Measurements from ENCODE around the gene PABPC1L.

The PABPC1L gene

GRCh38 chr20:44918761-44919160, 8.9 kb downstream of the PABPC1L start:
- Histone ChIP-seq H3K4me1 (ENCODE audit: low read length) (no peaks in the 10 kb centered on the region), H3K36me3 (replicated peaks; ENCODE audit: insufficient read depth, low read length) (no peaks in the 10 kb centered on the region), H3K4me2 (ENCODE audit: low read depth, low read length) (no peak overlapping the region), H3F3A (ENCODE audit: insufficient read depth, low read length) (no peaks in the 10 kb centered on the region), H3K79me2 (ENCODE audit: low read length) (no peaks in the 10 kb centered on the region), H4K20me1 (ENCODE audit: insufficient read depth, low read length) (no peaks in the 10 kb centered on the region), H2AFZ (ENCODE audit: low read length) (no peak overlapping the region), H3K9ac (ENCODE audit: low read length) (no peak overlapping the region), H3K9me3 (replicated peaks; ENCODE audit: insufficient read depth, low read length) (no peaks in the 10 kb centered on the region), H3K9me2 (replicated peaks; ENCODE audit: insufficient read depth, low read length) (no peaks in the 10 kb centered on the region), H3K4me3 (ENCODE audit: low read length) (no peak overlapping the region), H3K27me3 (replicated peaks; ENCODE audit: insufficient read depth, low read length) (no peaks in the 10 kb centered on the region), H3K27ac (ENCODE audit: low read length) (no peak overlapping the region)
- TF ChIP-seq EZH2phosphoT487 (IDR thresholded peaks at IDR 0.05; ENCODE audit: low read length): no peak
- TF ChIP-seq CTCF (IDR thresholded peaks at IDR 0.05; ENCODE audit: low read length): no peak
- TF ChIP-seq EZH2 (optimal IDR thresholded peaks at IDR 0.05; ENCODE audit: low read depth, low read length): no peak
- DNase-seq: no peak

- Histone ChIP-seq H3K9me2 (replicated peaks; ENCODE audit: insufficient read depth, low read length) (no peaks in the 10 kb centered on the region), H3K9ac (ENCODE audit: low read length) (no peak overlapping the region), H4K20me1 (ENCODE audit: insufficient read depth, low read length) (no peaks in the 10 kb centered on the region), H3K27me3 (replicated peaks; ENCODE audit: insufficient read depth, low read length) (no peaks in the 10 kb centered on the region), H3K79me2 (ENCODE audit: low read length) (no peaks in the 10 kb centered on the region), H2AFZ (ENCODE audit: low read length) (no peak overlapping the region), H3K4me1 (ENCODE audit: low read length) (no peaks in the 10 kb centered on the region), H3K4me3 (ENCODE audit: low read length) (no peak overlapping the region), H3K9me3 (replicated peaks; ENCODE audit: insufficient read depth, low read length) (no peaks in the 10 kb centered on the region), H3K4me2 (ENCODE audit: low read depth, low read length) (no peak overlapping the region), H3F3A (ENCODE audit: insufficient read depth, low read length) (no peaks in the 10 kb centered on the region), H3K36me3 (replicated peaks; ENCODE audit: insufficient read depth, low read length) (no peaks in the 10 kb centered on the region), H3K27ac (ENCODE audit: low read length) (no peak overlapping the region)
- DNase-seq: no peak
- no peak for TF ChIP-seq CTCF (IDR thresholded peaks at IDR 0.05; ENCODE audit: low read length)
- TF ChIP-seq EZH2 (optimal IDR thresholded peaks at IDR 0.05; ENCODE audit: low read depth, low read length): no peak
- TF ChIP-seq EZH2phosphoT487 (IDR thresholded peaks at IDR 0.05; ENCODE audit: low read length): no peak
These were observed 11.6 kb downstream of the PABPC1L start for GRCh38 chr20:44921447-44921846.

GRCh38 chr20:44924541-44924940, 14.7 kb downstream of the PABPC1L start:
- no peak overlapping the region for H3K4me3 ChIP-seq (ENCODE audit: low read length)
- no peak for DNase-seq
- no peaks in the 10 kb centered on the region for H3K27me3 ChIP-seq (replicated peaks; ENCODE audit: insufficient read depth, low read length)
- no peak overlapping the region for H2AFZ ChIP-seq (ENCODE audit: low read length)
- TF ChIP-seq EZH2phosphoT487 (IDR thresholded peaks at IDR 0.05; ENCODE audit: low read length) (no peak), CTCF (IDR thresholded peaks at IDR 0.05; ENCODE audit: low read length) (no peak), EZH2 (optimal IDR thresholded peaks at IDR 0.05; ENCODE audit: low read depth, low read length) (no peak)
- no peaks in the 10 kb centered on the region for H3K9me2 ChIP-seq (replicated peaks; ENCODE audit: insufficient read depth, low read length)
- no peaks in the 10 kb centered on the region for H3K36me3 ChIP-seq (replicated peaks; ENCODE audit: insufficient read depth, low read length)
- H3K9me3 ChIP-seq (replicated peaks; ENCODE audit: insufficient read depth, low read length): no peaks in the 10 kb centered on the region
- H3K79me2 ChIP-seq (ENCODE audit: low read length): no peaks in the 10 kb centered on the region
- no peaks in the 10 kb centered on the region for H3K4me1 ChIP-seq (ENCODE audit: low read length)
- H3K27ac ChIP-seq (ENCODE audit: low read length): no peak overlapping the region
- no peaks in the 10 kb centered on the region for H4K20me1 ChIP-seq (ENCODE audit: insufficient read depth, low read length)
- H3F3A ChIP-seq (ENCODE audit: insufficient read depth, low read length): no peaks in the 10 kb centered on the region
- no peak overlapping the region for H3K4me2 ChIP-seq (ENCODE audit: low read depth, low read length)
- H3K9ac ChIP-seq (ENCODE audit: low read length): no peak overlapping the region

Data from MM.1S (cell line).